K562 (cell line): Measurements from ENCODE around the gene NEURL1. TPM values are rescaled to one million over a fixed set of nuclear protein-coding genes. Genes with fewer than 3 reads are reported as not detected.

Source experiments
- ATAC-seq: fragments of 200-7000 bp; cut with Tn5 transposase; 3 replicates; pipeline ENCODE4 v1.9.1; 2020; ENCODE audit warnings: moderate library complexity
- BruUV-seq: library from RNA; stranded (reverse); fragments of 400-500 nt; replicated peaks from 2 replicates; lab custom pipeline; 2021; lab: Mats Ljungman, UMichigan
- CTCF ChIA-PET: fragments of 300-600 bp; formaldehyde crosslinking; extraction: SDS; loops from one replicate; lab custom pipeline; 2021; ENCODE audit warnings: low intra/inter-chr PET ratio; lab: Yijun Ruan, JAX
- POLR2A ChIA-PET: fragments of 300-600, 350-650 bp; sonication (Branson Sonifier 250); formaldehyde crosslinking; extraction: SDS; loops from one replicate; lab custom pipeline; 2021; ENCODE audit warnings: antibody characterized with exemption, inconsistent platforms; lab: Yijun Ruan, JAX
- DNase-seq, 4 experiments: peaks; one replicate each; pipeline versions ENCODE4 v3.0.0 to v3.0.0-alpha.2; 2011 to 2018; ENCODE audit warnings: low spot score in 3 of 4, mixed read lengths in 3 of 4; ENCODE audit errors: extremely low read depth in 1 of 4
- FAIRE-seq: peaks from 2 replicates; lab custom pipeline; 2011; peaks lifted over from hg19 to GRCh38; lab: Jason Lieb, UNC
- H2AFZ ChIP-seq: 2 replicates; pipeline ENCODE4 v1.6.0; 2011; ENCODE audit warnings: low read depth, low read length, control low read depth, inconsistent platforms
- H3K27ac ChIP-seq: fragments of 200-600 bp; 3 replicates; pipeline ENCODE4 v1.8.0; 2011; ENCODE audit warnings: low read depth, mild to moderate bottlenecking, control low read depth, inconsistent platforms, low read length, moderate library complexity, mixed read lengths; ENCODE audit errors: extremely low read depth
- H3K27me3 ChIP-seq, 2 experiments: fragments of 300-600 bp in 1 of 2; 2 replicates in 1 of 2; 3 replicates in 1 of 2; pipeline versions ENCODE4 v1.6.0 to v1.8.0; 2011; ENCODE audit warnings: inconsistent platforms in 2 of 2, low read length in 2 of 2, mild to moderate bottlenecking in 1 of 2, mixed read lengths in 1 of 2, moderate library complexity in 1 of 2; ENCODE audit not compliant: control insufficient read depth in 2 of 2, insufficient read depth in 2 of 2
- H3K36me3 ChIP-seq: fragments of 300-600 bp; 3 replicates; pipeline ENCODE4 v1.8.0; 2011; ENCODE audit warnings: mild to moderate bottlenecking, low read length, inconsistent platforms; ENCODE audit not compliant: control insufficient read depth, insufficient read depth
- H3K4me1 ChIP-seq, 2 experiments: fragments of 200-600 bp in 1 of 2; replicated peaks in 1 of 2; 2 replicates in 1 of 2; 3 replicates in 1 of 2; pipeline versions ENCODE4 v1.5.1 to v1.8.0; 2011; ENCODE audit warnings: inconsistent platforms in 2 of 2, low read length in 2 of 2, mild to moderate bottlenecking in 1 of 2, mixed read lengths in 1 of 2, moderate library complexity in 1 of 2; ENCODE audit not compliant: control insufficient read depth in 2 of 2, insufficient read depth in 2 of 2
- H3K4me2 ChIP-seq: 2 replicates; pipeline ENCODE4 v1.6.1; 2011; ENCODE audit warnings: low read length, control low read depth, inconsistent platforms, mixed read lengths; ENCODE audit not compliant: insufficient read depth
- H3K4me3 ChIP-seq: fragments of 200-600 bp; sonication (generic), shearing (Covaris generic); 2 replicates; pipeline ENCODE4 v1.5.1; 2016; ENCODE audit warnings: control low read depth, inconsistent platforms
- H3K79me2 ChIP-seq: fragments of 200-600 bp; 3 replicates; pipeline ENCODE4 v1.8.0; 2011; ENCODE audit warnings: low read length, inconsistent platforms; ENCODE audit not compliant: control insufficient read depth, insufficient read depth
- H3K9ac ChIP-seq, 2 experiments: 2 replicates each; pipeline versions ENCODE4 v1.6.0 to v1.6.1; 2011; ENCODE audit warnings: low read depth in 2 of 2, low read length in 2 of 2, control low read depth in 1 of 2, inconsistent platforms in 1 of 2, mild to moderate bottlenecking in 1 of 2, mixed read lengths in 1 of 2; ENCODE audit not compliant: insufficient read depth in 1 of 2
- H3K9me1 ChIP-seq: one replicate; pipeline ENCODE4 v1.6.0; 2011; ENCODE audit warnings: inconsistent platforms, mild to moderate bottlenecking, low read length, moderate library complexity; ENCODE audit not compliant: control insufficient read depth, insufficient read depth
- H3K9me3 ChIP-seq: replicated peaks from 2 replicates; pipeline ENCODE4 v1.5.1; 2011; ENCODE audit warnings: low read depth, low read length, inconsistent platforms; ENCODE audit not compliant: control insufficient read depth, insufficient read depth
- H4K20me1 ChIP-seq: replicated peaks from 2 replicates; pipeline ENCODE4 v1.6.1; 2011; ENCODE audit warnings: low read length, inconsistent platforms, mixed read lengths; ENCODE audit not compliant: control insufficient read depth, insufficient read depth
- ARHGAP35 ChIP-seq: fragments of 450-650 bp; IDR thresholded peaks from 2 replicates; pipeline ENCODE4 v1.6.1; 2018; ENCODE audit not compliant: partially characterized antibody
- CHD1 ChIP-seq: fragments of 200-600 bp; sonication (generic); IDR thresholded peaks from one replicate; pipeline ENCODE4 v1.6.1; 2012; ENCODE audit warnings: mild to moderate bottlenecking, moderate library complexity, low read length, inconsistent platforms
- HDAC1 ChIP-seq, 2 experiments: fragments of 450-650 bp; IDR thresholded peaks; 2 replicates each; pipeline ENCODE4 v1.6.1; 2016 to 2017; ENCODE audit warnings: inconsistent platforms in 1 of 2, mild to moderate bottlenecking in 1 of 2, moderate library complexity in 1 of 2
- NFYB ChIP-seq: IDR thresholded peaks from 2 replicates; pipeline ENCODE4 v1.6.1; 2011; ENCODE audit warnings: mild to moderate bottlenecking, moderate library complexity; ENCODE audit not compliant: insufficient read length; ENCODE audit errors: extremely low read depth
- NONO ChIP-seq, 2 experiments: fragments of 200-400 bp in 1 of 2; fragments of 450-650 bp in 1 of 2; formaldehyde crosslinking in 1 of 2; IDR thresholded peaks; 2 replicates each; pipeline ENCODE4 v1.6.1; 2017; ENCODE audit warnings: low read depth in 2 of 2, mild to moderate bottlenecking in 2 of 2, moderate library complexity in 2 of 2, low read length in 1 of 2
- NR1H2 ChIP-seq: sonication (generic); formaldehyde crosslinking; IDR thresholded peaks from 2 replicates; pipeline ENCODE4 v1.4.0; 2020; ENCODE audit warnings: mild to moderate bottlenecking, missing genetic modification reagents
- SREBF2 ChIP-seq: sonication (generic); formaldehyde crosslinking; IDR thresholded peaks from 2 replicates; pipeline ENCODE4 v1.4.0; 2020; ENCODE audit warnings: mild to moderate bottlenecking, missing genetic modification reagents
- ZFPM2 ChIP-seq: fragments of 250-450 bp; sonication (Bioruptor Pico); IDR thresholded peaks from 2 replicates; pipeline ENCODE4 v1.5.1; 2022; ENCODE audit warnings: mild to moderate bottlenecking
- WGBS: fragments of 100-300 bp; shearing (Covaris generic); methylation state at CpG from one replicate; pipeline ENCODE4 v1.1.6; 2016; ENCODE audit warnings: low coverage, mixed read lengths; ENCODE audit not compliant: insufficient coverage; ENCODE audit errors: missing lambda C conversion rate; 5-methylcytosine and 5-hydroxymethylcytosine counted together
- in situ Hi-C: fragments of 300-500 bp; cut with MboI; formaldehyde crosslinking; loops from 4 replicates; pipeline ENCODE4 v1.15.0; 2018; ENCODE audit warnings: inconsistent platforms, mixed read lengths
- intact Hi-C: fragments of 100-400 bp; cut with micrococcal nuclease; formaldehyde crosslinking; loops from 2 replicates; pipeline ENCODE4 v1.14.2; 2022
- polyA plus RNA-seq, 8 experiments: library from polyadenylated mRNA; depleted of rRNA in 4 of 8; stranded (reverse) in 5 of 8; unstranded in 3 of 8; fragments of >200 nt; fragmentation: Nextera tagmentation in 2 of 8; fragmentation: Illumina TruSeq in 1 of 8; extraction: Ambion mirVana in 2 of 8; extraction: Trizol in 1 of 8; gene quantifications; 2 replicates each; pipeline versions ENCODE4 v1.2.1 to v1.2.3, GENCODE V29; 2011 to 2014; ENCODE audit warnings: inconsistent platforms in 1 of 8, missing spikeins in 1 of 8
- total RNA-seq, 7 experiments: library from RNA; depleted of rRNA in 6 of 7; stranded (reverse); fragments of >200 nt in 6 of 7; fragmentation: Illumina TruSeq in 2 of 7; extraction: Trizol in 2 of 7; gene quantifications; 2 replicates each; pipeline versions ENCODE4 v1.2.1 to v1.2.3, GENCODE V29; 2011 to 2021; ENCODE audit warnings: low replicate concordance in 1 of 7
- TF ChIP-seq, protein P1 (sequence below): fragments of 450-650 bp; IDR thresholded peaks from 2 replicates; pipeline ENCODE4 v1.6.1; 2016; ENCODE audit warnings: mild to moderate bottlenecking, moderate library complexity

Gene NEURL1
- total and polyA plus RNA-seq, 9 of the 15 experiments (the other 6 are each of a cell fraction or from before 2014, with no cell fraction given), result 0.01 to 0.45 (median 0.16) TPM; not detected in 5

DNA sequence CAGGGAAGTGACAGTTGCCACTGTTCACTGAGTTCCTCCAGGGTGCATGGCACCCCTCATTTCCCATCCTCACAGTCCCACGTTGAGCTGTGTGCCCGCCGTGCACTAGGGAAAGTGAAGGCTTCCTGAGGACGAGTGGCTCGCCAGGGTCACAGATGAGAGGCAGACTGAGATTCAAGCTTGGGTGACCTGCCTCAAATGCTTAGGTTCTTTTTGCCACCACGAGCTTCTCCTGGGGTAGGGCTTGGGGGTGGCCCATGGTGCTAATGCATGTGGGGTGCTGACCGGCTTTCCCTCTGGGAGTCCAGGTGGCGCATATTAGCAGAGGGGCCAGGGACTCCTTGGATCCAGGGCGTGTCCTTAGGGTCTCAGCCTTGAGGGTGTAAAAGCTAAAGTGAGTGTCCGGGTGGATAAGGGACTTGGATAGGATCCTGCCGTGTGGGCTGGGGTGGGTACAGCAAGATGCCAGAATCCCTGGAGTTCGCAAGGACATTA, 43.3 kb upstream of the NEURL1 start:
- H4K20me1 ChIP-seq, result 0 out of 2 replicates have a peak, but pooled peaks cover 3% of the 10 kb centered on the region
- H3K27me3 ChIP-seq, result no peaks in the 10 kb centered on the region
- ChIA-PET POLR2A (no interaction called here), CTCF (no interaction called here)
- no peaks in the 10 kb centered on the region for H3K9me1 ChIP-seq
- DNase-seq (no peak), ATAC-seq (no peak), FAIRE-seq (no peak)
- H2AFZ ChIP-seq, result no peak overlapping the region
- 81% methylated on average over 11 of the region's 12 CpGs for WGBS
- no peak overlapping the region for H3K4me3 ChIP-seq
- intact Hi-C loops, result no loop called here
- H3K36me3 ChIP-seq, result peaks cover 26% of the 10 kb centered on the region; the same call in 2 of the 3 replicates
- in situ Hi-C loops, result no loop called here
- BruUV-seq, result no TSS peak
- H3K4me2 ChIP-seq, result no peak overlapping the region
- H3K9ac ChIP-seq, result no peak overlapping the region
- no peaks in the 10 kb centered on the region for H3K79me2 ChIP-seq
- peaks cover 2 to 23% of the 10 kb centered on the region in 2 experiments; a peak in 3 of 5 replicates for H3K4me1 ChIP-seq
- TF ChIP-seq ARHGAP35, result no peak
- TF ChIP-seq CHD1, result no peak
- TF ChIP-seq, protein P1, sequence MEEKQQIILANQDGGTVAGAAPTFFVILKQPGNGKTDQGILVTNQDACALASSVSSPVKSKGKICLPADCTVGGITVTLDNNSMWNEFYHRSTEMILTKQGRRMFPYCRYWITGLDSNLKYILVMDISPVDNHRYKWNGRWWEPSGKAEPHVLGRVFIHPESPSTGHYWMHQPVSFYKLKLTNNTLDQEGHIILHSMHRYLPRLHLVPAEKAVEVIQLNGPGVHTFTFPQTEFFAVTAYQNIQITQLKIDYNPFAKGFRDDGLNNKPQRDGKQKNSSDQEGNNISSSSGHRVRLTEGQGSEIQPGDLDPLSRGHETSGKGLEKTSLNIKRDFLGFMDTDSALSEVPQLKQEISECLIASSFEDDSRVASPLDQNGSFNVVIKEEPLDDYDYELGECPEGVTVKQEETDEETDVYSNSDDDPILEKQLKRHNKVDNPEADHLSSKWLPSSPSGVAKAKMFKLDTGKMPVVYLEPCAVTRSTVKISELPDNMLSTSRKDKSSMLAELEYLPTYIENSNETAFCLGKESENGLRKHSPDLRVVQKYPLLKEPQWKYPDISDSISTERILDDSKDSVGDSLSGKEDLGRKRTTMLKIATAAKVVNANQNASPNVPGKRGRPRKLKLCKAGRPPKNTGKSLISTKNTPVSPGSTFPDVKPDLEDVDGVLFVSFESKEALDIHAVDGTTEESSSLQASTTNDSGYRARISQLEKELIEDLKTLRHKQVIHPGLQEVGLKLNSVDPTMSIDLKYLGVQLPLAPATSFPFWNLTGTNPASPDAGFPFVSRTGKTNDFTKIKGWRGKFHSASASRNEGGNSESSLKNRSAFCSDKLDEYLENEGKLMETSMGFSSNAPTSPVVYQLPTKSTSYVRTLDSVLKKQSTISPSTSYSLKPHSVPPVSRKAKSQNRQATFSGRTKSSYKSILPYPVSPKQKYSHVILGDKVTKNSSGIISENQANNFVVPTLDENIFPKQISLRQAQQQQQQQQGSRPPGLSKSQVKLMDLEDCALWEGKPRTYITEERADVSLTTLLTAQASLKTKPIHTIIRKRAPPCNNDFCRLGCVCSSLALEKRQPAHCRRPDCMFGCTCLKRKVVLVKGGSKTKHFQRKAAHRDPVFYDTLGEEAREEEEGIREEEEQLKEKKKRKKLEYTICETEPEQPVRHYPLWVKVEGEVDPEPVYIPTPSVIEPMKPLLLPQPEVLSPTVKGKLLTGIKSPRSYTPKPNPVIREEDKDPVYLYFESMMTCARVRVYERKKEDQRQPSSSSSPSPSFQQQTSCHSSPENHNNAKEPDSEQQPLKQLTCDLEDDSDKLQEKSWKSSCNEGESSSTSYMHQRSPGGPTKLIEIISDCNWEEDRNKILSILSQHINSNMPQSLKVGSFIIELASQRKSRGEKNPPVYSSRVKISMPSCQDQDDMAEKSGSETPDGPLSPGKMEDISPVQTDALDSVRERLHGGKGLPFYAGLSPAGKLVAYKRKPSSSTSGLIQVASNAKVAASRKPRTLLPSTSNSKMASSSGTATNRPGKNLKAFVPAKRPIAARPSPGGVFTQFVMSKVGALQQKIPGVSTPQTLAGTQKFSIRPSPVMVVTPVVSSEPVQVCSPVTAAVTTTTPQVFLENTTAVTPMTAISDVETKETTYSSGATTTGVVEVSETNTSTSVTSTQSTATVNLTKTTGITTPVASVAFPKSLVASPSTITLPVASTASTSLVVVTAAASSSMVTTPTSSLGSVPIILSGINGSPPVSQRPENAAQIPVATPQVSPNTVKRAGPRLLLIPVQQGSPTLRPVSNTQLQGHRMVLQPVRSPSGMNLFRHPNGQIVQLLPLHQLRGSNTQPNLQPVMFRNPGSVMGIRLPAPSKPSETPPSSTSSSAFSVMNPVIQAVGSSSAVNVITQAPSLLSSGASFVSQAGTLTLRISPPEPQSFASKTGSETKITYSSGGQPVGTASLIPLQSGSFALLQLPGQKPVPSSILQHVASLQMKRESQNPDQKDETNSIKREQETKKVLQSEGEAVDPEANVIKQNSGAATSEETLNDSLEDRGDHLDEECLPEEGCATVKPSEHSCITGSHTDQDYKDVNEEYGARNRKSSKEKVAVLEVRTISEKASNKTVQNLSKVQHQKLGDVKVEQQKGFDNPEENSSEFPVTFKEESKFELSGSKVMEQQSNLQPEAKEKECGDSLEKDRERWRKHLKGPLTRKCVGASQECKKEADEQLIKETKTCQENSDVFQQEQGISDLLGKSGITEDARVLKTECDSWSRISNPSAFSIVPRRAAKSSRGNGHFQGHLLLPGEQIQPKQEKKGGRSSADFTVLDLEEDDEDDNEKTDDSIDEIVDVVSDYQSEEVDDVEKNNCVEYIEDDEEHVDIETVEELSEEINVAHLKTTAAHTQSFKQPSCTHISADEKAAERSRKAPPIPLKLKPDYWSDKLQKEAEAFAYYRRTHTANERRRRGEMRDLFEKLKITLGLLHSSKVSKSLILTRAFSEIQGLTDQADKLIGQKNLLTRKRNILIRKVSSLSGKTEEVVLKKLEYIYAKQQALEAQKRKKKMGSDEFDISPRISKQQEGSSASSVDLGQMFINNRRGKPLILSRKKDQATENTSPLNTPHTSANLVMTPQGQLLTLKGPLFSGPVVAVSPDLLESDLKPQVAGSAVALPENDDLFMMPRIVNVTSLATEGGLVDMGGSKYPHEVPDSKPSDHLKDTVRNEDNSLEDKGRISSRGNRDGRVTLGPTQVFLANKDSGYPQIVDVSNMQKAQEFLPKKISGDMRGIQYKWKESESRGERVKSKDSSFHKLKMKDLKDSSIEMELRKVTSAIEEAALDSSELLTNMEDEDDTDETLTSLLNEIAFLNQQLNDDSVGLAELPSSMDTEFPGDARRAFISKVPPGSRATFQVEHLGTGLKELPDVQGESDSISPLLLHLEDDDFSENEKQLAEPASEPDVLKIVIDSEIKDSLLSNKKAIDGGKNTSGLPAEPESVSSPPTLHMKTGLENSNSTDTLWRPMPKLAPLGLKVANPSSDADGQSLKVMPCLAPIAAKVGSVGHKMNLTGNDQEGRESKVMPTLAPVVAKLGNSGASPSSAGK, result no peak
- no peak for TF ChIP-seq NR1H2 (CRISPR knock-in tag)
- no peak for TF ChIP-seq NONO (IDR thresholded peaks at IDR 0.05; ENCODE audit: low read depth in 2 of 2, low read length in 1 of 2)
- TF ChIP-seq ZFPM2 (CRISPR knock-in tag), result no peak
- no peak for TF ChIP-seq NFYB
- no peak for TF ChIP-seq SREBF2 (CRISPR knock-in tag)
- no peak for TF ChIP-seq HDAC1 (IDR thresholded peaks at IDR 0.05)
- no peak overlapping the region for H3K27ac ChIP-seq
- no peaks in the 10 kb centered on the region for H3K9me3 ChIP-seq
